SJCRH30 (cell line): ENCODE data around the gene CWF19L2. TPM values are rescaled to one million over a fixed set of nuclear protein-coding genes. Genes with fewer than 3 reads are reported as not detected.
"Not testable (repeated sequence)": the region's sequence is repeated elsewhere in the genome, so short reads cannot be mapped to it uniquely, and the experiment has no call there.

Experiments
- DNase-seq, 2 experiments: peaks; one replicate each; pipeline ENCODE4 v3.0.0-alpha.2; 2015 to 2020
- H3K27ac ChIP-seq: fragments of 250-450 bp; sonication (Bioruptor Pico); 2 replicates; pipeline ENCODE4 v1.5.1; 2020; ENCODE audit warnings: mild to moderate bottlenecking, moderate library complexity
- H3K27me3 ChIP-seq: fragments of 250-450 bp; sonication (Bioruptor Pico); 2 replicates; pipeline ENCODE4 v1.5.1; 2020; ENCODE audit warnings: mild to moderate bottlenecking, moderate library complexity
- H3K36me3 ChIP-seq: fragments of 250-450 bp; sonication (Bioruptor Pico); 2 replicates; pipeline ENCODE4 v1.5.1; 2020; ENCODE audit warnings: mild to moderate bottlenecking, moderate library complexity
- H3K4me1 ChIP-seq: fragments of 250-450 bp; sonication (Bioruptor Pico); 2 replicates; pipeline ENCODE4 v1.5.1; 2020; ENCODE audit warnings: mild to moderate bottlenecking, moderate library complexity
- H3K4me3 ChIP-seq: fragments of 250-450 bp; sonication (Bioruptor Pico); 2 replicates; pipeline ENCODE4 v1.5.1; 2020; ENCODE audit warnings: mild to moderate bottlenecking, moderate library complexity
- H3K9me3 ChIP-seq: fragments of 250-450 bp; sonication (Bioruptor Pico); replicated peaks from 2 replicates; pipeline ENCODE4 v1.5.1; 2020; ENCODE audit warnings: mild to moderate bottlenecking, moderate library complexity
- total RNA-seq: library from RNA; depleted of rRNA; stranded (reverse); fragments of >200 nt; shearing (Covaris generic); gene quantifications from 2 replicates; pipeline ENCODE4 v1.2.3, GENCODE V29; 2014; rRNA removed

CWF19L2 gene
- total RNA-seq = 9.0 and 10.6 TPM in 2 replicates

- Histone ChIP-seq H3K27me3 (no peaks in the 10 kb centered on the region), H3K9me3 (no peaks in the 10 kb centered on the region), H3K4me1 (peaks cover 4% of the 10 kb centered on the region; the same call in 1 of the 2 replicates), H3K27ac (peak within 1 kb of the TSS; percentile 59), H3K4me3 (peak within 1 kb of the TSS; percentile 79), H3K36me3 (no peaks in the 10 kb centered on the region)
- peak; percentile 85 to 93 for DNase-seq
These were observed at the start of gene CWF19L2 for GRCh38 chr11:107457558-107458271. CWF19L2 (minus strand) TSS chr11:107457825; CDS start chr11:107457816, 9 bp downstream.

- H3K27ac ChIP-seq = no peak overlapping the region
- no peak overlapping the region for H3K4me3 ChIP-seq
- H3K4me1 ChIP-seq = no peaks in the 10 kb centered on the region
- no peaks in the 10 kb centered on the region for H3K27me3 ChIP-seq
- H3K9me3 ChIP-seq = no peaks in the 10 kb centered on the region
- H3K36me3 ChIP-seq = peaks cover 14% of the 10 kb centered on the region; the same call in 1 of the 2 replicates
- no peak for DNase-seq
These were observed 48.1 kb upstream of the CWF19L2 start for GRCh38 chr11:107505647-107506225.

GRCh38 chr11:107504981-107505380, 47.4 kb upstream of the CWF19L2 start:
- no peaks in the 10 kb centered on the region for H3K9me3 ChIP-seq
- H3K4me3 ChIP-seq = no peak overlapping the region
- H3K4me1 ChIP-seq = no peaks in the 10 kb centered on the region
- no peak for DNase-seq
- peaks cover 14% of the 10 kb centered on the region; the same call in 1 of the 2 replicates for H3K36me3 ChIP-seq
- H3K27me3 ChIP-seq = no peaks in the 10 kb centered on the region
- H3K27ac ChIP-seq = no peak overlapping the region

- no peak overlapping the region for H3K27ac ChIP-seq
- DNase-seq = no peak
- no peak overlapping the region for H3K4me3 ChIP-seq
- H3K9me3 ChIP-seq = no peaks in the 10 kb centered on the region
- no peaks in the 10 kb centered on the region for H3K27me3 ChIP-seq
- peaks cover 14% of the 10 kb centered on the region; the same call in 1 of the 2 replicates for H3K36me3 ChIP-seq
- H3K4me1 ChIP-seq = no peaks in the 10 kb centered on the region
These were observed 44.1 kb upstream of the CWF19L2 start for GRCh38 chr11:107501713-107502112.

- H3K4me3 ChIP-seq, H3K27ac ChIP-seq, H3K36me3 ChIP-seq, DNase-seq, H3K27me3 ChIP-seq, H3K9me3 ChIP-seq, H3K4me1 ChIP-seq: not testable (repeated sequence)
These were observed 39.7 kb upstream of the CWF19L2 start for GRCh38 chr11:107497371-107497770.

GRCh38 chr11:107496011-107496410, 38.4 kb upstream of the CWF19L2 start:
- no peak for DNase-seq
- no peaks in the 10 kb centered on the region for H3K27me3 ChIP-seq
- H3K27ac ChIP-seq = no peak overlapping the region
- no peak overlapping the region for H3K4me3 ChIP-seq
- no peaks in the 10 kb centered on the region for H3K36me3 ChIP-seq
- H3K9me3 ChIP-seq = no peaks in the 10 kb centered on the region
- H3K4me1 ChIP-seq = peaks cover 6% of the 10 kb centered on the region

GRCh38 chr11:107494055-107494454, 36.4 kb upstream of the CWF19L2 start:
- H3K9me3 ChIP-seq = no peaks in the 10 kb centered on the region
- no peak overlapping the region for H3K4me3 ChIP-seq
- no peaks in the 10 kb centered on the region for H3K27me3 ChIP-seq
- H3K27ac ChIP-seq = no peak overlapping the region
- H3K4me1 ChIP-seq = peaks cover 7% of the 10 kb centered on the region
- H3K36me3 ChIP-seq = no peaks in the 10 kb centered on the region
- no peak for DNase-seq

GRCh38 chr11:107493117-107493516, 35.5 kb upstream of the CWF19L2 start:
- peaks cover 7% of the 10 kb centered on the region for H3K4me1 ChIP-seq
- H3K36me3 ChIP-seq = no peaks in the 10 kb centered on the region
- no peak overlapping the region for H3K4me3 ChIP-seq
- no peak overlapping the region for H3K27ac ChIP-seq
- H3K9me3 ChIP-seq = no peaks in the 10 kb centered on the region
- DNase-seq = no peak
- no peaks in the 10 kb centered on the region for H3K27me3 ChIP-seq

GRCh38 chr11:107490836-107491235, 33.2 kb upstream of the CWF19L2 start:
- peak overlapping the region; percentile 24; the same call in 1 of the 2 replicates for H3K27ac ChIP-seq
- H3K36me3 ChIP-seq = no peaks in the 10 kb centered on the region
- H3K4me3 ChIP-seq = no peak overlapping the region
- H3K27me3 ChIP-seq = no peaks in the 10 kb centered on the region
- no peaks in the 10 kb centered on the region for H3K9me3 ChIP-seq
- peaks cover 7% of the 10 kb centered on the region for H3K4me1 ChIP-seq
- peak; percentile 39 to 64 for DNase-seq

- H3K4me3 ChIP-seq = no peak overlapping the region
- H3K9me3 ChIP-seq = no peaks in the 10 kb centered on the region; the same call in 1 of the 2 replicates
- H3K4me1 ChIP-seq = no peaks in the 10 kb centered on the region
- no peaks in the 10 kb centered on the region for H3K36me3 ChIP-seq
- H3K27ac ChIP-seq = no peak overlapping the region
- DNase-seq = no peak
- H3K27me3 ChIP-seq = no peaks in the 10 kb centered on the region
These were observed 24.6 kb upstream of the CWF19L2 start for GRCh38 chr11:107482234-107482633.

GRCh38 chr11:107478922-107479321, 21.3 kb upstream of the CWF19L2 start:
- Histone ChIP-seq H3K4me1 (no peaks in the 10 kb centered on the region), H3K27me3 (no peaks in the 10 kb centered on the region), H3K36me3 (no peaks in the 10 kb centered on the region), H3K27ac (no peak overlapping the region), H3K4me3 (no peak overlapping the region), H3K9me3 (no peaks in the 10 kb centered on the region)
- DNase-seq = no peak

GRCh38 chr11:107477820-107478219, 20.2 kb upstream of the CWF19L2 start:
- Histone ChIP-seq H3K27me3 (no peaks in the 10 kb centered on the region), H3K36me3 (no peaks in the 10 kb centered on the region), H3K4me1 (no peaks in the 10 kb centered on the region), H3K4me3 (no peak overlapping the region), H3K27ac (no peak overlapping the region), H3K9me3 (no peaks in the 10 kb centered on the region)
- DNase-seq = no peak

- no peaks in the 10 kb centered on the region for H3K4me1 ChIP-seq
- no peaks in the 10 kb centered on the region for H3K27me3 ChIP-seq
- H3K9me3 ChIP-seq = no peaks in the 10 kb centered on the region
- H3K36me3 ChIP-seq = no peaks in the 10 kb centered on the region
- H3K27ac ChIP-seq = no peak overlapping the region
- no peak for DNase-seq
- H3K4me3 ChIP-seq = no peak overlapping the region
These were observed 16.2 kb upstream of the CWF19L2 start for GRCh38 chr11:107473792-107474191.

- Histone ChIP-seq H3K27me3 (no peaks in the 10 kb centered on the region), H3K9me3 (no peaks in the 10 kb centered on the region), H3K27ac (no peak overlapping the region), H3K4me1 (no peaks in the 10 kb centered on the region), H3K36me3 (no peaks in the 10 kb centered on the region), H3K4me3 (no peak overlapping the region)
- DNase-seq = no peak
These were observed 15.3 kb upstream of the CWF19L2 start for GRCh38 chr11:107472966-107473365.

GRCh38 chr11:107468596-107468995, 11.0 kb upstream of the CWF19L2 start:
- DNase-seq = peak; percentile 19 to 46

More at GRCh38 chr11:107468596-107468995, 11.0 kb upstream of the CWF19L2 start:
- Histone ChIP-seq H3K27me3 (no peaks in the 10 kb centered on the region), H3K27ac (no peak overlapping the region), H3K4me1 (no peaks in the 10 kb centered on the region), H3K36me3 (no peaks in the 10 kb centered on the region), H3K4me3 (no peak overlapping the region), H3K9me3 (no peaks in the 10 kb centered on the region)
